SH-SY5Y (cell line): ENCODE data around the gene S100P.

Source experiments
- GATA2 ChIP-seq: IDR thresholded peaks from 2 replicates; pipeline ENCODE4 v1.6.1; 2011; ENCODE audit warnings: mild to moderate bottlenecking, low read depth, low read length
- GATA3 ChIP-seq: IDR thresholded peaks from 2 replicates; pipeline ENCODE4 v1.6.1; 2011; ENCODE audit warnings: low read depth, mild to moderate bottlenecking, low read length, moderate library complexity

The S100P gene

GRCh38 chr4:6739920-6740319 lies 46.2 kb downstream of the S100P start:
- TF ChIP-seq GATA3 (no peak), GATA2 (no peak)

GRCh38 chr4:6740347-6740746 lies 46.7 kb downstream of the S100P start:
- no peak for TF ChIP-seq GATA2
- TF ChIP-seq GATA3, result no peak

GRCh38 chr4:6742507-6742906 lies 48.8 kb downstream of the S100P start:
- TF ChIP-seq GATA2 (no peak), GATA3 (no peak)

- no peak for TF ChIP-seq GATA3
- no peak for TF ChIP-seq GATA2
These were observed 49.3 kb downstream of the S100P start for GRCh38 chr4:6742989-6743388.
